ENCODE data around the gene CAPN2. TPM values are rescaled to one million over a fixed set of nuclear protein-coding genes. Genes with fewer than 3 reads are reported as not detected.

Gene CAPN2
- total RNA-seq (100 to 1,000 TPM in 3 of 5 experiments, 10 to 100 TPM in 2; 86.1 to 195 (median 117) TPM), polyA plus RNA-seq (10 to 100 TPM; 57.6 to 96.2 TPM), total RNA-seq (192 reads per million, percentile 93 among the genes with 10 or more reads in this experiment)

DNA sequence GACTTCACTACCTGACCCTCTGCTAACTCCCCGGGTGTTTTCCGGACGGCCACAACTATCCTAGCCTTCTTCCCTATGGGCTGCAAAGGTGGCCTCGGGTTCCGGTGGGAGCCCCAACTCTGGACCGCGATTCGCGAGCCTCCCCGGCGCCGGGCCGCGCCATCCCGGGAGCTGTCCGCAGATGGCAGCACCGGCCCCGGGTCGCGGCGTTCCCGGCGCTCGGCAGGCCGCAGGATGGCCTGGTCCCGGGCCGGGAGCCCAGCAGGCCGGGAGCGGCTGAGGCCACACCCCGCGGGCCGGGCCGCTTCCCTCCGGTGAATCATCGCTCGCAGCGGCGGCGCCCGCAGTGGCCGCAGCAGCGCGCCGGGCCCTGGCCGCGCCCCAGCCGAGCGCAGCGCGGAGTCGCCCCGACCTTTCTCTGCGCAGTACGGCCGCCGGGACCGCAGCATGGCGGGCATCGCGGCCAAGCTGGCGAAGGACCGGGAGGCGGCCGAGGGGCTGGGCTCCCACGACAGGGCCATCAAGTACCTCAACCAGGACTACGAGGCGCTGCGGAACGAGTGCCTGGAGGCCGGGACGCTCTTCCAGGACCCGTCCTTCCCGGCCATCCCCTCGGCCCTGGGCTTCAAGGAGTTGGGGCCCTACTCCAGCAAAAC, at the start of gene CAPN2:
Gene CAPN2 (plus strand): TSS at position 346 of the 656 bp plus-strand sequence. CDS start 102 bp downstream, at position 448.
- Mint-ChIP-seq H3K27ac (peak within 1 kb of the TSS; percentile 82 to 93 (median 88)), H3K4me1 (peaks cover 52 to 69% (median 63%) of the 10 kb centered on the region in 7 donors), H3K36me3 (peaks cover 0 to 30% (median 5%) of the 10 kb centered on the region in 5 donors), H3K27me3 (peaks cover 0 to 8% (median 0%) of the 10 kb centered on the region in 5 donors), H3K9me3 (no peaks in the 10 kb centered on the region), H3K4me3 (peak within 1 kb of the TSS; percentile 70 to 93 (median 84))
- intact Hi-C loops (cut with micrococcal nuclease), result loop anchor here (1.0 to 10.0 kb wide), 6 partner anchors 37 to 1968 kb away; partner anchors contain the start of genes NVL (in 2 of the 2), DEGS1 (in 1 of the 2), DUSP10 (in 1 of the 2) and TP53BP2 (in 1 of the 2)
- Histone ChIP-seq H3K4me1 (ENCODE audit: control insufficient read depth in 2 of 2, insufficient read depth in 2 of 2, low read length in 2 of 2) (peaks cover 48 to 53% of the 10 kb centered on the region in 2 donors), H3K36me3 (ENCODE audit: control insufficient read depth in 2 of 3, insufficient read depth in 3 of 3, low read length in 3 of 3) (no peaks in the 10 kb centered on the region), H3K27me3 (ENCODE audit: control insufficient read depth in 2 of 2, insufficient read depth in 2 of 2, low read length in 2 of 2) (no peaks in the 10 kb centered on the region), H3K4me3 (ENCODE audit: low read length) (peak within 1 kb of the TSS; percentile 61), H3K9me3 (ENCODE audit: control insufficient read depth in 2 of 3, low read length in 3 of 3) (no peaks in the 10 kb centered on the region), H3K27ac (ENCODE audit: low read depth, low read length) (peak within 1 kb of the TSS; percentile 83)
- ATAC-seq (peak; percentile 78), DNase-seq (peak; percentile 29 to 78 (median 51))
- POLR2A ChIA-PET, result interaction anchor here (0.8 to 1.9 kb wide), 4 partner anchors 9 to 44 kb away, joined by 3 to 12 read pairs (median 4); no protein-coding TSS in a partner anchor
- CTCF ChIA-PET, result interaction anchor here (0.7 to 4.5 kb wide), 5 partner anchors 13 to 40 kb away, joined by 3 to 39 read pairs (median 8); no protein-coding TSS in a partner anchor

DNA sequence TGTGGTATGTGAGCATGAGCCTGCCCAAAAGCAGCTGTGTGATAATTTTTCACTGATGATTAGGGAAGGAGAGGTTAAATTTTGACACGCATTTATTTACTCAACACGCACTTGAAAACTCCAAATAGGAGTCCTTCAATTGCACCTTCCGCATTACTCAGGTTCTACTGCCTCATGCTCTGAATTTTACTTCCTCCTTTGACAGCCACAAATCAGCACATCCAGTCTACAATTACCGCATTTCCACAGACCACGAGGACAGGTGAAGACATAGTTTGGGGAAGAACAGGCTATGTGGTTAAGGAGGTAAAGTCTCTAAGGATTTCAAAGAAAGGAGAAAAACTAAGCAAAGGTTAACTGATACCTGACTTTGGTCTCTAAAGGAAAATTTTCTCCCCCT, 49.4 kb upstream of the CAPN2 start:
- Mint-ChIP-seq H3K27ac (no peak overlapping the region), H3K4me1 (peaks cover 0 to 5% (median 0%) of the 10 kb centered on the region in 7 donors), H3K9me3 (peaks cover 0 to under 1% (median 0%) of the 10 kb centered on the region in 11 donors), H3K4me3 (no peak overlapping the region), H3K36me3 (no peaks in the 10 kb centered on the region), H3K27me3 (peaks cover 0 to 21% (median 0%) of the 10 kb centered on the region in 5 donors)
- Histone ChIP-seq H3K36me3 (ENCODE audit: control insufficient read depth in 2 of 3, insufficient read depth in 3 of 3, low read length in 3 of 3) (no peaks in the 10 kb centered on the region), H3K9me3 (ENCODE audit: control insufficient read depth in 2 of 3, low read length in 3 of 3) (no peaks in the 10 kb centered on the region), H3K4me1 (ENCODE audit: control insufficient read depth in 2 of 2, insufficient read depth in 2 of 2, low read length in 2 of 2) (no peaks in the 10 kb centered on the region), H3K27ac (ENCODE audit: low read depth, low read length) (no peak overlapping the region), H3K27me3 (ENCODE audit: control insufficient read depth in 2 of 2, insufficient read depth in 2 of 2, low read length in 2 of 2) (no peaks in the 10 kb centered on the region), H3K4me3 (ENCODE audit: low read length) (no peak overlapping the region)
- POLR2A ChIA-PET, result no interaction called here
- DNase-seq, result no peak
- ATAC-seq, result peak; percentile 49
- CTCF ChIA-PET, result no interaction called here
- intact Hi-C loops (cut with micrococcal nuclease), result no loop called here

- Mint-ChIP-seq H3K4me3 (no peak overlapping the region), H3K27me3 (peaks cover 0 to 21% (median 0%) of the 10 kb centered on the region in 5 donors), H3K27ac (no peak overlapping the region), H3K4me1 (peaks cover 0 to 5% (median 0%) of the 10 kb centered on the region in 7 donors), H3K9me3 (no peaks in the 10 kb centered on the region), H3K36me3 (no peaks in the 10 kb centered on the region)
- POLR2A ChIA-PET, result no interaction called here
- ATAC-seq (no peak), DNase-seq (no peak)
- intact Hi-C loops (cut with micrococcal nuclease), result no loop called here
- CTCF ChIA-PET, result no interaction called here
- Histone ChIP-seq H3K36me3 (ENCODE audit: control insufficient read depth in 2 of 3, insufficient read depth in 3 of 3, low read length in 3 of 3) (no peaks in the 10 kb centered on the region), H3K27ac (ENCODE audit: low read depth, low read length) (no peak overlapping the region), H3K4me3 (ENCODE audit: low read length) (no peak overlapping the region), H3K9me3 (ENCODE audit: control insufficient read depth in 2 of 3, low read length in 3 of 3) (no peaks in the 10 kb centered on the region), H3K27me3 (ENCODE audit: control insufficient read depth in 2 of 2, insufficient read depth in 2 of 2, low read length in 2 of 2) (no peaks in the 10 kb centered on the region), H3K4me1 (ENCODE audit: control insufficient read depth in 2 of 2, insufficient read depth in 2 of 2, low read length in 2 of 2) (no peaks in the 10 kb centered on the region)
Measured at GRCh38 chr1:223664106-223664505, 48.2 kb upstream of the CAPN2 start.

DNA sequence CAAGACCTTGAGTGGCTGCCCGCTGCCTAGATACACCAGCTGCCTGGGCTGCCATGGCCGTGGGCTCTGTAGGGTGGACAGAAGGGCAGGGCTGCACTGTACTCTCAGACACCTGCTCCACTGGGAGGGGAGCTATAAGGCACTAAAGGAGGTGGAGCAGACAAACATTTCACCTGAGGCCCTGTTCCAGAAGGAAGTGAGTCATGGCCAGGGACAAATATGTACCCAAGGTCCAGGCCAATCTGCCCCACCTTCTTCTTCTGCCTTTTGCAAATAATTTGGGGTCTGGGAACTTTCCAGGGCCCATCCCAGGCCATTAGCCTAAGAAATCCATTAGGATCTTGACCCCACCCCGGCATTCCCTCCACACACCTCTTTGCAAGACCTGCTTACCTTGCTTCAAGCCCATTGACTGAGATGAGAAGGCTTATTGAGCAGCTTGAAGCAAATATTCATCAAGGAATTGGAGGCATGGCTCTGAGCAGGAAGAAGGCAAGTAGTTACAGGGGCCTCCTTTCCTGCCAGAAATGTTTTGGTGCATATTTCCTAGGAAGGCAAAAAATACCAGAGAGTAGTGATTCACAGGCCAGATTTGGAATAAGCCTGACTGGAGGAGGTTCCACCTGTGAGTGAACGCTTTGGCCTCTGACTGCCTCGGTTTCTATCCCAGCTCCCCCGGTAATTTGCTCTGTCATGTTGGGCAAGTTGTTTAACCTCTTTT, 46.6 kb upstream of the CAPN2 start, which contains the start of gene CAPN8:
Gene CAPN8 (minus strand): TSS at position 110 of the 721 bp plus-strand sequence. CDS start 55 bp downstream, at position 55.
- Mint-ChIP-seq H3K4me3 (no peak within 1 kb of the TSS), H3K27me3 (peaks cover 0 to 18% (median 0%) of the 10 kb centered on the region in 5 donors), H3K9me3 (no peaks in the 10 kb centered on the region), H3K36me3 (no peaks in the 10 kb centered on the region), H3K27ac (peak within 1 kb of the TSS in 1 of 9 donors; percentile 66), H3K4me1 (peaks cover 0 to 5% (median 0%) of the 10 kb centered on the region in 7 donors)
- no peaks in the 10 kb centered on the region for H3K4me1 ChIP-seq (ENCODE audit: control insufficient read depth in 2 of 2, insufficient read depth in 2 of 2, low read length in 2 of 2)
- no peak for DNase-seq
- H3K27ac ChIP-seq (ENCODE audit: low read depth, low read length), result no peak within 1 kb of the TSS
- ChIA-PET CTCF (no interaction called here), POLR2A (no interaction called here)
- intact Hi-C loops (cut with micrococcal nuclease), result no loop called here
- no peaks in the 10 kb centered on the region for H3K27me3 ChIP-seq (ENCODE audit: control insufficient read depth in 2 of 2, insufficient read depth in 2 of 2, low read length in 2 of 2)
- no peaks in the 10 kb centered on the region for H3K36me3 ChIP-seq (ENCODE audit: control insufficient read depth in 2 of 3, insufficient read depth in 3 of 3, low read length in 3 of 3)
- ATAC-seq, result no peak
- no peaks in the 10 kb centered on the region for H3K9me3 ChIP-seq (ENCODE audit: control insufficient read depth in 2 of 3, low read length in 3 of 3)
- H3K4me3 ChIP-seq (ENCODE audit: low read length), result no peak within 1 kb of the TSS

DNA sequence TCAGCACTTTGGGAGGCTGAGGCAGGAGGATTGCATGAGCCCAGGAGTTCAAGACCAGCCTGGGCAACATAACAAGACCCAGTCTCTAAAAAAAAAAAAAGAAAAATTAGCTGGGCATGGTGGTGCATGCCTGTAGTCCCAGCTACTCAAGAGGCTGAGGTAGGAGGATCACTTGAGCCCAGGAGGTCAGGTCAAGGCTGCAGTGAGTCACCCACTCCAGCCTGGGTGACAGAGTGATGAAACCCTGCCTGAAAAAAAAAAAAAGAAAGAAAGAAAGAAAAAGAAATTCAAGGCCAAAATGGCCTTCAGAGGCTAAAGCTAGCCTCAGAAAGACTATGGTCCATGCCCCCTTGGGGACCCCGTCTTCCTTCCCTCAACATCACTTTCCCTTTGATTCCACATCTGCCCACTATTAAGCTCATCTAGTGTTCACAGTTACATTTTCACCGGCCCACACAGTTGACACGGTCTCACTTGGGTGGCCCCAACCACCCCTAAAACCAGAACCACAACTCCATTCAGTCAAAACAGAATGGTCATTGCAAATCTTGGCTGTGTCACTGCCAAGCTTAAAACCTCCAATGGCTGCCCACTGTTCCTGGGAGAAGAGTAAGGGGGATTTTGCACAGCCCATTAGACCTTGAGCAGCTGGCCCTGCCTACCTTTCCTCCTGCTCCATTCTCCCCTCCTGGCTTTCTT, 44.7 kb upstream of the CAPN2 start:
- no peaks in the 10 kb centered on the region for H3K4me1 ChIP-seq (ENCODE audit: control insufficient read depth in 2 of 2, insufficient read depth in 2 of 2, low read length in 2 of 2)
- CTCF ChIA-PET, result no interaction called here
- POLR2A ChIA-PET, result no interaction called here

More for the DNA sequence above, 44.7 kb upstream of the CAPN2 start:
- Histone ChIP-seq H3K27me3 (ENCODE audit: control insufficient read depth in 2 of 2, insufficient read depth in 2 of 2, low read length in 2 of 2) (no peaks in the 10 kb centered on the region), H3K27ac (ENCODE audit: low read depth, low read length) (no peak overlapping the region), H3K4me3 (ENCODE audit: low read length) (no peak overlapping the region), H3K9me3 (ENCODE audit: control insufficient read depth in 2 of 3, low read length in 3 of 3) (no peaks in the 10 kb centered on the region), H3K36me3 (ENCODE audit: control insufficient read depth in 2 of 3, insufficient read depth in 3 of 3, low read length in 3 of 3) (no peaks in the 10 kb centered on the region)
- Mint-ChIP-seq H3K9me3 (no peaks in the 10 kb centered on the region), H3K4me3 (no peak overlapping the region), H3K27me3 (peaks cover 0 to 14% (median 6%) of the 10 kb centered on the region in 5 donors), H3K36me3 (no peaks in the 10 kb centered on the region), H3K27ac (no peak overlapping the region), H3K4me1 (no peaks in the 10 kb centered on the region)
- intact Hi-C loops (cut with micrococcal nuclease), result no loop called here
- no peak for ATAC-seq
- DNase-seq, result no peak
